Heart left ventricle (tissue), 13 donors: ENCODE data around the gene RPS6KA2.

Experiments
- POLR2A ChIP-seq, 2 donors: fragments of 450-650 bp; IDR thresholded peaks; one replicate each; pipeline ENCODE4 v1.6.1; 2017; ENCODE audit warnings: antibody characterized with exemption in 2 of 2, mild to moderate bottlenecking in 2 of 2, moderate library complexity in 2 of 2
- TF ChIP-seq, protein P1 (sequence below), 12 donors: fragments of 200-600 bp; sonication (generic) in 4 of 12; IDR thresholded peaks; one replicate each; pipeline versions ENCODE4 v1.5.0 to v1.8.0; 2018 to 2022; ENCODE audit warnings: antibody characterized with exemption in 12 of 12, mild to moderate bottlenecking in 5 of 12
- donor health status: ischemic (EF 13 %, LVEDD 7.1; RV severe dilation, severe dysfunction).
- donor health status: DM: no; HTN: yes; CAD: no.
- donor health status: DM: no; HTN: no; CAD: no.
- donor health status: ischemic (EF 25% LVEDD 6.9; RV normal size, moderate dysfunction).
- donor health status: ischemic (EF 25% LVEDD 5.7; RV mildly dilated, moderate dysfunction).
- donor health status: ischemic (EF 35%, LVEDD 5.7; RV mildly dilated, moderate dysfunction).
- donor health status: nonischemic (EF 11% LVEDD 7.7; RV severe dilation, severe dysfunction).
- donor health status: DM: yes; HTN: yes; CAD: no.
- donor health status: PGD.
- donor health status: ischemic (EF 29% LVEDD 5.4; RV normal size, mild dysfunction).
- donor health status: nonischemic (EF 23%, LVEDD 6.1; RV moderate dilation, normal function).

DNA sequence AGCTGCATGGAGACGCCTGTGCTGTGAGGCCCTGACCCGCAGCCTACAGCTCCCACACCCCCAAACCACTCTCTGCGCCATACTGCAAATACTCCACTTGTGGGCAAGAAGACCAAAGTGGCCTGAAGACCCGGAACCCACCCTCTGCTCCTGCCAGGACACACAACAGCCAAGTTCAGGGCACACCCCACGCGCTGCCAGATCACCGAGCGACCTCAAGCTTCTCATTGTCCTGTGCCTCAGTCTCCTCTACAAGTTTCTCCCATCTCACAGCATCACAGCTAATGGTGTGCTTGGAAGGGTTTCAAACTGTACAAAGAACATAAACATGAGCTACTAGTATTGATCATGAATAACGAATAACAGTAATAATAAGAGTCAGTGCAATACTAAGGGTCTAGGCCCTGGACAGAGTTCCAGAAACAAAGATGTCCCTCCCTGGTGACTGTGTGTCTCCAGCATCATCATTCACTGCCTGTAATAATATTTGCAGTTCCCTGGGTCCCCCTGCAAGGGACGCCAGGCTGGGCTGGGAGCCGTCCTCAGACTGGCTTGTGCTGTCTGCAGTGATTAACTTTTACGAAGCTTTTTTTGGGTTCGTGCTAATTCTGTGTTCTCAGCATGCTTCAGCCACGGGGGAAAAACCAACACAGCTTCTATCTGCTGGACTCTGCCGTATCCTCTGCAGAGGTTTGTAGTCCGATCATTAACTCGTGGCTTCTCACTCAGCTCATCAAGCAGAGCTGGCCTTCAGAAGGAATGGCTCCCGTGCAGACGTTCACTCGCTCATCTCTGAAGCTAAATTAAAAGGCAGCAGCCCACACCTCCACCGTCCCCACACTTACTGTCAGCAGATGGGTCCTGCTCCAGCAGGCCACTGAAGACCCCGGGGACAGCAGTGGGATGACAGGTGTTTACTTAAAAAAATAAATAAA, 162.7 kb downstream of the RPS6KA2 start:
- TF ChIP-seq, protein P1, sequence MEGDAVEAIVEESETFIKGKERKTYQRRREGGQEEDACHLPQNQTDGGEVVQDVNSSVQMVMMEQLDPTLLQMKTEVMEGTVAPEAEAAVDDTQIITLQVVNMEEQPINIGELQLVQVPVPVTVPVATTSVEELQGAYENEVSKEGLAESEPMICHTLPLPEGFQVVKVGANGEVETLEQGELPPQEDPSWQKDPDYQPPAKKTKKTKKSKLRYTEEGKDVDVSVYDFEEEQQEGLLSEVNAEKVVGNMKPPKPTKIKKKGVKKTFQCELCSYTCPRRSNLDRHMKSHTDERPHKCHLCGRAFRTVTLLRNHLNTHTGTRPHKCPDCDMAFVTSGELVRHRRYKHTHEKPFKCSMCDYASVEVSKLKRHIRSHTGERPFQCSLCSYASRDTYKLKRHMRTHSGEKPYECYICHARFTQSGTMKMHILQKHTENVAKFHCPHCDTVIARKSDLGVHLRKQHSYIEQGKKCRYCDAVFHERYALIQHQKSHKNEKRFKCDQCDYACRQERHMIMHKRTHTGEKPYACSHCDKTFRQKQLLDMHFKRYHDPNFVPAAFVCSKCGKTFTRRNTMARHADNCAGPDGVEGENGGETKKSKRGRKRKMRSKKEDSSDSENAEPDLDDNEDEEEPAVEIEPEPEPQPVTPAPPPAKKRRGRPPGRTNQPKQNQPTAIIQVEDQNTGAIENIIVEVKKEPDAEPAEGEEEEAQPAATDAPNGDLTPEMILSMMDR (IDR thresholded peaks at IDR 0.05): no peak
- no peak for TF ChIP-seq POLR2A (IDR thresholded peaks at IDR 0.05)
